Kidney tubule cell (primary cell): ENCODE measurements around the gene SNCB.
"Not testable (repeated sequence)": the region's sequence is repeated elsewhere in the genome, so short reads cannot be mapped to it uniquely, and the experiment has no call there.

Source experiments
- DNase-seq: peaks from one replicate; pipeline ENCODE4 v3.0.0-alpha.2; 2018; ENCODE audit warnings: low spot score

SNCB gene

GRCh38 chr5:176624142-176624541 lies 6.2 kb downstream of the SNCB start:
- no peak for DNase-seq

GRCh38 chr5:176621661-176622079 lies 8.7 kb downstream of the SNCB start:
- DNase-seq: no peak

- no peak for DNase-seq
These were observed 9.9 kb downstream of the SNCB start for GRCh38 chr5:176620333-176620981.

GRCh38 chr5:176619569-176620332 lies 10.6 kb downstream of the SNCB start:
- no peak for DNase-seq

GRCh38 chr5:176619203-176619568 lies 11.1 kb downstream of the SNCB start:
- peak; percentile 72 for DNase-seq

- DNase-seq: no peak
These were observed 11.6 kb downstream of the SNCB start for GRCh38 chr5:176618783-176619182.

- no peak for DNase-seq
These were observed 13.8 kb downstream of the SNCB start for GRCh38 chr5:176616511-176616910.

- DNase-seq: peak; percentile 60
These were observed 15.4 kb downstream of the SNCB start for GRCh38 chr5:176614805-176615478.

- DNase-seq: no peak
These were observed 17.5 kb downstream of the SNCB start for GRCh38 chr5:176612855-176613254.

GRCh38 chr5:176612008-176612407 lies 18.3 kb downstream of the SNCB start:
- no peak for DNase-seq

- DNase-seq: peak; percentile 82
These were observed 18.9 kb downstream of the SNCB start for GRCh38 chr5:176611435-176611834.

GRCh38 chr5:176610435-176610773 lies 19.9 kb downstream of the SNCB start:
- no peak for DNase-seq

GRCh38 chr5:176609724-176610434 lies 20.5 kb downstream of the SNCB start, which contains the start of gene GPRIN1:
GPRIN1 (minus strand) TSS chr5:176610156; CDS start chr5:176599834, 10,322 bp downstream.
- DNase-seq: peak; percentile 69

GRCh38 chr5:176608937-176609723 lies 21.2 kb downstream of the SNCB start:
- peak; percentile 81 for DNase-seq

GRCh38 chr5:176608142-176608705 lies 22.1 kb downstream of the SNCB start:
- DNase-seq: no peak

GRCh38 chr5:176606875-176607274 lies 23.5 kb downstream of the SNCB start:
- no peak for DNase-seq

GRCh38 chr5:176606032-176606431 lies 24.3 kb downstream of the SNCB start:
- DNase-seq: no peak

GRCh38 chr5:176603091-176603490 lies 27.2 kb downstream of the SNCB start:
- no peak for DNase-seq

- no peak for DNase-seq
These were observed 28.3 kb downstream of the SNCB start for GRCh38 chr5:176601901-176602482.

GRCh38 chr5:176599749-176600430 lies 30.4 kb downstream of the SNCB start:
- not testable (repeated sequence) for DNase-seq
